T47D (cell line): ENCODE results near the gene DRAXIN.

ENCODE experiments used
- DNase-seq, 2 experiments: peaks; one replicate each; pipeline versions ENCODE4 v3.0.0 to v3.0.0-alpha.2; 2011 to 2012; ENCODE audit warnings: low read depth in 1 of 2, low spot score in 1 of 2
- JUND ChIP-seq: IDR thresholded peaks from 2 replicates; pipeline ENCODE4 v1.6.1; 2012; ENCODE audit warnings: low read depth
- in situ Hi-C: cut with HindIII; loops from 2 replicates; pipeline ENCODE4 v1.10.0; 2016; ENCODE audit warnings: low sequenced_read_pairs, low pct_unique_long_range_greater_than_20kb

The DRAXIN gene

DNA sequence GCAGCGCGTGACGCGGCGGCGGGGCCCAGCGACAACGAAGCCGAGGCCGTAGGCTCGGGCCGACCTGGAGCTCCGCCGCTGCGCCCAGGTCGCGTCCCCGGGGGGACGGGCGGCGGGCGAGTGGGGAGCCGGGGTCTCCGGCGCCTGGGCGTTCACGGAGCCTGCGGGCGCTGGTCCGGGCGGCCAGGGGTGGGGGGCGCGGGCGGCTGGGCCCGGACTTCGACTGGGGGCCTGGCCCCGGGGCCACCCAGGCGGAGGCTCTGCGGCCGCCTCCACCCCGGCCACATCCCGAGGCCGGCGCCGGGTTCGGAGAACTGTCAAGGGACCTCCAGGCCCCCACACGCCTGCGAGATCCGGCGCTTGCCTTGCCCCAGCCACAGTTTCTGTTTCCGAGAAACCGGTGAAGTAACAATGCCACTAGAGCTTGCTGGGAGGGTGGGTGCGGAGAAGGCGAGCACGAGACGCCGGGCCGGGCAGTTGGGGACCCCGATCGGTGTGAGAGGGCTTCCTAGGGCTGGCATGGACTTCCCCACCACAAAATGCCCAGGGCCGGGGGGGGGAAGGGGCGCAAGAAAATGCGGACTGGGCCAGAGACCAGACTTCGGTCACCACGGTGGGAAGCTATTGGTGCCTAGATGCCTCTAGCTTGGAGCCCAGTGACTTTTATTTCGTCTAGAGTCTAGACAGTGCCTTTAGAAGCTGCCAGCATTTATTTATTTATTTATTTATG lies 27.0 kb upstream of the DRAXIN start:
- DNase-seq = peak in 1 of 2 experiments; percentile 47
- in situ Hi-C loops = no loop called here
- no peak for TF ChIP-seq JUND

GRCh38 chr1:11668516-11668915 lies 23.0 kb upstream of the DRAXIN start:
- no peak for TF ChIP-seq JUND
- in situ Hi-C loops = no loop called here

GRCh38 chr1:11670747-11671146 lies 20.8 kb upstream of the DRAXIN start:
- in situ Hi-C loops = no loop called here
- DNase-seq = no peak
- TF ChIP-seq JUND = no peak

More at GRCh38 chr1:11668516-11668915, 23.0 kb upstream of the DRAXIN start:
- no peak for DNase-seq

GRCh38 chr1:11671205-11671543 lies 20.3 kb upstream of the DRAXIN start:
- DNase-seq = no peak
- TF ChIP-seq JUND = no peak
- in situ Hi-C loops = no loop called here

- TF ChIP-seq JUND = no peak
- DNase-seq = no peak
- in situ Hi-C loops = no loop called here
These were observed 19.8 kb upstream of the DRAXIN start for GRCh38 chr1:11671544-11672286.

DNA sequence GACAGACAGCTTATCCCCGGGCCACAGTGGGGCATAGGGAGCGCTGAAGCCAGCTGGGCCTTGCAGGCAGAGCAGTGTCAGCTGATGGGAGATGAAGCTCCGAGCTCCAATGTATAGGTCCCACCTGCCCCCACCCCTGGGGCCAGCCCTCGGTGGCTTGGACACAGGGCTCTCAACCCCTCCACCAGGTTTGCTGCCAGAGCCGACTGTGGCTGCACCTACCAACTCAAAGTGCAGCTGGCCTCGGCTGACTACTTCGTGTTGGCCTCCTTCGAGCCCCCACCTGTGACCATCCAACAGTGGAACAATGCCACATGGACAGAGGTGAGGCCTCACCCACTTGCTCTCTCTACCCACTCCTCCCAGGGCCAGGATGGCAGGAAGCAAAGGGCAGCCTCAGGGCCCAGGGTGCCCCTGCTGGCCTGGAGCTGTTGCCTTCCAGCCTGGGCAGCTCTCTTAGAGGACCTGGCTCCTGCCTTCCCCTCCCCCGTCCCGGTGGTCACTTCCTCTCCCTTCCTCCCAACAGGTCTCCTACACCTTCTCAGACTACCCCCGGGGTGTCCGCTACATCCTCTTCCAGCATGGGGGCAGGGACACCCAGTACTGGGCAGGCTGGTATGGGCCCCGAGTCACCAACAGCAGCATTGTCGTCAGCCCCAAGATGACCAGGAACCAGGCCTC lies 18.3 kb upstream of the DRAXIN start:
- TF ChIP-seq JUND = no peak
- in situ Hi-C loops = no loop called here
- DNase-seq = no peak

DNA sequence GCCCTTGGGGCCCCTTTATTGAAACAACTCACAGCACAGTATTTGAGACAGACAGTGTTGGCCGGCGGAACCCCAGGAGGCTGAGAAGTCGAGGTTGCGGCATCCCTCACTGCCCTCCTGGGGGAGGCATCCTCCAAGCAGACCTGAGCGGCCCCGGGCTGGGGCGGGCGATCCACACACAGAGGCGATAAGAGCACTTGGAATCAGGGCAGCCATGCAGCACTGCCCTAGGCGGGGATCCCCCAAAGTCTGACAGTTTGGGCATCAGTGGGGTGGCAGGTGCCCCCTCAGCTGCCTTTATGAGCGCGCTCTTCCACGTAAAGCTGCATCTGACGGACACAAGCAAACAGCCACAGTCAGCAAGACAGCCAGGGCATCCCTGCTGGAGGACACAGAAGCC lies 17.0 kb upstream of the DRAXIN start:
- TF ChIP-seq JUND = no peak
- DNase-seq = no peak
- in situ Hi-C loops = no loop called here

DNA sequence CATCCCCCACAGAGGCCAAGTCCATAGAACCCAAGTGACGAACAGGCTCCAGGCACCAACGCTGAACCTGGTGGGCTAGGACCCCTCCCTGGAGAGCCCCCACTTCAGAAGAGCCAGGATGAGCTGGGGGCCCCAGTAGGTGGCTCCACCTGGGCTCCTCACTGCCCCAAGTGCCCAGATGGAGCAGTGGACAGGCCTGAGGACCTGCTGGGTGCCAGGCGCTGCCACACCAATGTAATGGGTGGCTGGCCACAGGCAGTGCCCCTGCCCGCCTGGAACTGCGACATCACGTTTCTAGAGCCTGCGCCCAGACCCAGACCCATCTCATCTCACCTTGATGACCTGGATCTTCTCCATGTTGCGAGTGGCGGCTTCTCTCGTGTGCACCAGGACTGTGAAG lies 16.2 kb upstream of the DRAXIN start:
- DNase-seq = no peak
- in situ Hi-C loops = no loop called here
- no peak for TF ChIP-seq JUND

DNA sequence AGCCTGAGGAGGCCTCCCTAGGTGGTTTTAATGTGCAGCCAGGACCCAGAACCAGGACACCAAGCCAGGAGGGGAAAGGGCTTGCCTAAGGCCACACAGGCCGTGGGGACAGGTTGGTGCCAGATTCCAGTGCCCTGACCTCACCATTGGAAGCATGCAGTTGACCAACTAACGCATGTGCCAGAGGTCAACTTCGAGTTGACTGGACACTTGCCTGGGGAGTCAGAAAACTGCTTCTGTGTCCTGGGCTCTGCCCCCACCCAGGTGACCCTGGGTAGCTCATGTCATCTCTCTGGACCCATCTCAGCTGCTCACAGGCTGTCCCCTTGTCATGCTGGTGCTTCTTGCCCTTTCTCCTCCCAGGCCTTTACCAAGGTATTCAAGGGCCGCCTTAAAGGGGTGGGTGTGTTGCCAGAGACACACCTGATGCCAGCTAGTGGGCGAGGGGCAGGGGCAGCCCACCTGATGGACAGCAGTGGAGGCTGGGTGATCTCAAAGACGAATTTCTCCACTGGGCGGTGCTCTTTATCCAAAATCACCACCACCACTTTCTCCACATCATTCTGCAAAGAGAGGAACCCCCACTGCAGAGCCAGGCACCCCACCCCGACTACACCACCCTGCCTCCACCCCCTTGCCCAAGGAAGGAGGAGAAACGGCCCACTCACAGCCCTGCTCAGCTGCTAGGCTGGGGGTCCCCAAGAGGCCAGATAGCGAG lies 15.0 kb upstream of the DRAXIN start:
- no peak for TF ChIP-seq JUND
- in situ Hi-C loops = no loop called here
- DNase-seq = peak; percentile 38 to 52

DNA sequence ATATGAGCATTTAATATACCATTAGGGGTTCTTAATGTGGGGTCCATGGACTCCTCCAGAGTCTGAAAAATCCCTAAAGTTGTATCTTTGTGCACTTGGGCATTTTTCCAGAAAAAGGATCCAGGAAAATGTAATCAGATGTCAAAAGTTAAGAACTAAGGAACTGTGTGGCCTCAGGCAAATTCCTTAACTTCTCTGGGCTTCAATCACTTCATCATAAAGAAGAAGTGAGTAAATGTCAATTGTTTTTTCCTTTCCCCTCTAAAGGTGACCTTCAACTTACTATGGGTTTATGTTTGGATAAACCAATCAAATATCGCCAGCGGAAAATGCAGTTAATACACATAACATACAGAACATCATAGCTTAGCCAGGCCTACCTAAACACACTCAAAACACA lies 13.1 kb upstream of the DRAXIN start:
- DNase-seq = no peak
- in situ Hi-C loops = no loop called here
- TF ChIP-seq JUND = no peak

DNA sequence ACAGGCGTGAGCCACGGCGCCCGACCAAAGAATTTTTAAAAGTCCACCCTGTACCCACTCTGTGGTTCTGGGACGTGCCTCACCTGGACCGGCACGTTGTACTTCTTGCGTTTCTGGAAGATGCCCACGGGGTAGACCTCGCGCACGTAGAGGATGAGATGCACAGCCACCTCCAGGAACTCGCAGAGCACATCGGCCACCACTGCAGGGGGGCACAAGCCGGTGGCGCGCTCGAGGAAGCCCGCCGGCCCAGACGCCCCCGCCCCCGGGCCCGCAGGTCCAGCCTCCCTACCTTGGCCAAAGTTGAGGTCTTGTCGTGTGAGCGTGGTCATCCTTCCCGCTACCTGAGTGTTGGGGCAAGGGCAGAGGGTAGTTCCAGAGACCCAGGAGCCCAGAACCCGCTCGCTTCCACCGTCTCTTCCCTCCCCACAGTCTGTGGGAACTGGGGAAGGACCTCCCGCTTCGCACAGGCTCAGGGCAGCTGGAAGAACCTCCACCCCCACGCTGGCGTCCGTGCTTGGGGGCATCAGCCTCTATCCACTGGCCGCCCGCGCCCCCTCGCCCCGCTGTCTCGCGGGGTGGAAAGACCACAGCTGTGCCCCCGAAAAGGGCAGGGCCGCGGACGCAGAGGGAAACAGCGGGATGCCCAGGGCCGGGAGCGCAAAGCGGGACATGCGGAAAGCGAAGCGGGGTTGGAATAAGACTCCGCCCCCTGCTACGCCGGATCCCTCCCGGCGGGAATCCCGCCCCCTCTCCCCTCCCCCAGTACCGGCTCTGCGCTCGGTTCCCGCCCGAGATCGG lies 11.0 kb upstream of the DRAXIN start:
- TF ChIP-seq JUND = no peak
- in situ Hi-C loops = no loop called here
- no peak for DNase-seq
